Measurements from ENCODE around the gene RPS6KC1. TPM values are rescaled to one million over a fixed set of nuclear protein-coding genes. Genes with fewer than 3 reads are reported as not detected.

Gene RPS6KC1
- total RNA-seq, 1 donor from 2014 or later: 9.3 TPM

DNA sequence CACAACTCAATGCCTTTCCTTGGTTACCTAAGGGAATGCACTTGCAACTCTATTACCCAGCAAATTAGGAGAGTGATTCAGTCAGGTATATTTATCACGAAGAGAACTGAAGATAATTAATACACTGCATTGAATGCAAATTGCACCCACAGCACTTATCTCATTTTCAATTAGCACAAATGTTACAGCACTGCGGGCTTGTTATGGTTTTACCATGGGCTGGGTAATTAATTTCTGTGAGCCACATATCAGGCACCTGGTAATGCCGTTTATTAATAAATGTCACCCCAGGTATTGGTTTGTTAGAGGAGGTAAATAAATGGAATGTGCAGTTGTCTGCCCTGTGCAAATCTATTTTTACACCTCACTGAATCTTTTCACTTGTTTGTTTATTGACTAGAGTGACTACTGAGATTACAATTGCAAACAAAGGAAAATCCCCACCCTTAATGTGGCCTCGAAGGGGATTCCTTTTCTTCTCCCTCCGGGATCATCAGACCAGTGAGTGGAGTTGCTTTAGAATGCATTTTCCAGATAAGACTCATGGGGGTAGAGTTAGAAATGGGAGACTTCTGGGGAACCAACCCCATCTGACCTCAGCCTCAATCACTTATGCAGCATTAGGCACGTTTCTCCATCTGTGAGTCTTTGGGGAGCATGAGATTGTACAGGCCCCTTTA lies 269.3 kb downstream of the RPS6KC1 start:
- DNase-seq: no peak
- no peak overlapping the region for H3K4me3 ChIP-seq
- no peaks in the 10 kb centered on the region for H3K4me1 ChIP-seq
- intact Hi-C loops (cut with micrococcal nuclease): no loop called here
- no peaks in the 10 kb centered on the region for H3K27me3 ChIP-seq (ENCODE audit: low read depth)
- no peak overlapping the region for H3K27ac ChIP-seq (replicated peaks)
- TF ChIP-seq, protein P1, sequence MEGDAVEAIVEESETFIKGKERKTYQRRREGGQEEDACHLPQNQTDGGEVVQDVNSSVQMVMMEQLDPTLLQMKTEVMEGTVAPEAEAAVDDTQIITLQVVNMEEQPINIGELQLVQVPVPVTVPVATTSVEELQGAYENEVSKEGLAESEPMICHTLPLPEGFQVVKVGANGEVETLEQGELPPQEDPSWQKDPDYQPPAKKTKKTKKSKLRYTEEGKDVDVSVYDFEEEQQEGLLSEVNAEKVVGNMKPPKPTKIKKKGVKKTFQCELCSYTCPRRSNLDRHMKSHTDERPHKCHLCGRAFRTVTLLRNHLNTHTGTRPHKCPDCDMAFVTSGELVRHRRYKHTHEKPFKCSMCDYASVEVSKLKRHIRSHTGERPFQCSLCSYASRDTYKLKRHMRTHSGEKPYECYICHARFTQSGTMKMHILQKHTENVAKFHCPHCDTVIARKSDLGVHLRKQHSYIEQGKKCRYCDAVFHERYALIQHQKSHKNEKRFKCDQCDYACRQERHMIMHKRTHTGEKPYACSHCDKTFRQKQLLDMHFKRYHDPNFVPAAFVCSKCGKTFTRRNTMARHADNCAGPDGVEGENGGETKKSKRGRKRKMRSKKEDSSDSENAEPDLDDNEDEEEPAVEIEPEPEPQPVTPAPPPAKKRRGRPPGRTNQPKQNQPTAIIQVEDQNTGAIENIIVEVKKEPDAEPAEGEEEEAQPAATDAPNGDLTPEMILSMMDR (IDR thresholded peaks at IDR 0.05; ENCODE audit: borderline replicate concordance): no peak
- no peaks in the 10 kb centered on the region for H3K9me3 ChIP-seq (replicated peaks)
- no peaks in the 10 kb centered on the region for H3K36me3 ChIP-seq

Other genes starting within 250 kb of the RPS6KC1 start
- gene SPATA45, start 203.6 kb upstream of the RPS6KC1 start, total RNA-seq: not detected
- 2.7 TPM for gene FLVCR1, start 193.0 kb upstream of the RPS6KC1 start, total RNA-seq
- 1.2 TPM for gene VASH2, start 100.7 kb upstream of the RPS6KC1 start, total RNA-seq
- 16.4 TPM for gene ANGEL2, start 35.4 kb upstream of the RPS6KC1 start, total RNA-seq

Measured in left ventricle myocardium inferior (tissue), 1 donor.